CD4-positive, alpha-beta T cell (primary cell): ENCODE results near the gene TBC1D22A. TPM values are rescaled to one million over a fixed set of nuclear protein-coding genes. Genes with fewer than 3 reads are reported as not detected.

Experiments used
- ATAC-seq: fragments of 200-7000 bp; cut with Tn5 transposase; one replicate; pipeline ENCODE4 v1.10.0; 2022; ENCODE audit warnings: mild to moderate bottlenecking; ENCODE audit not compliant: poor library complexity
- CTCF ChIA-PET: fragments of 350-600 bp; sonication (Branson Sonifier 250); formaldehyde crosslinking; loops from one replicate; lab custom pipeline; 2021; ENCODE audit warnings: antibody characterized with exemption, inconsistent platforms; lab: Charles Lee
- POLR2A ChIA-PET: fragments of 350-600 bp; sonication (Branson Sonifier 250); formaldehyde crosslinking; loops from one replicate; lab custom pipeline; 2021; ENCODE audit warnings: antibody characterized with exemption, inconsistent platforms; lab: Charles Lee
- DNase-seq, 14 experiments: peaks; one replicate each; pipeline ENCODE4 v3.0.0-alpha.2; 2013 to 2020; ENCODE audit warnings: mixed read lengths in 2 of 14
- H3K27ac ChIP-seq, 2 donors: one replicate each; pipeline versions ENCODE4 v1.5.1 to v1.7.0; 2013; ENCODE audit warnings: low read length in 2 of 2, low read depth in 1 of 2, mild to moderate bottlenecking in 1 of 2
- H3K27me3 ChIP-seq, 2 experiments: 1 replicate in 1 of 2; 2 replicates in 1 of 2; pipeline versions ENCODE4 v1.6.1 to v1.7.0; 2013; ENCODE audit warnings: low read length in 2 of 2, control low read depth in 1 of 2, mild to moderate bottlenecking in 1 of 2, moderate library complexity in 1 of 2; ENCODE audit not compliant: insufficient read depth in 2 of 2, control insufficient read depth in 1 of 2
- H3K36me3 ChIP-seq: one replicate; pipeline ENCODE4 v1.6.1; 2013; ENCODE audit warnings: low read length, control low read depth; ENCODE audit not compliant: insufficient read depth
- H3K4me1 ChIP-seq: one replicate; pipeline ENCODE4 v1.6.1; 2013; ENCODE audit warnings: low read length, control low read depth; ENCODE audit not compliant: insufficient read depth
- H3K4me3 ChIP-seq: one replicate; pipeline ENCODE4 v1.5.1; 2013; ENCODE audit warnings: mild to moderate bottlenecking, low read length, moderate library complexity
- H3K9me3 ChIP-seq, 2 experiments: 1 replicate in 1 of 2; 2 replicates in 1 of 2; pipeline versions ENCODE4 v1.6.1 to v1.7.0; 2013; ENCODE audit warnings: low read length in 2 of 2, mild to moderate bottlenecking in 2 of 2, control low read depth in 1 of 2, moderate library complexity in 1 of 2; ENCODE audit not compliant: control insufficient read depth in 1 of 2, insufficient read depth in 1 of 2
- H3K27ac Mint-ChIP-seq: one replicate; pipeline ENCODE4 v1.8.0; 2020; ENCODE audit warnings: mixed read lengths
- H3K27me3 Mint-ChIP-seq: one replicate; pipeline ENCODE4 v1.8.0; 2021; ENCODE audit warnings: mixed read lengths
- H3K36me3 Mint-ChIP-seq: one replicate; pipeline ENCODE4 v1.8.0; 2021; ENCODE audit warnings: low read depth, mixed read lengths
- H3K4me1 Mint-ChIP-seq: one replicate; pipeline ENCODE4 v1.8.0; 2021; ENCODE audit warnings: low read depth, mixed read lengths
- H3K4me3 Mint-ChIP-seq: one replicate; pipeline ENCODE4 v1.8.0; 2020; ENCODE audit warnings: mild to moderate bottlenecking, mixed read lengths
- H3K9me3 Mint-ChIP-seq: one replicate; pipeline ENCODE4 v1.8.0; 2020; ENCODE audit warnings: mixed read lengths
- CTCF ChIP-seq: fragments of 200-600 bp; IDR thresholded peaks from one replicate; pipeline ENCODE4 v1.8.0; 2022; ENCODE audit warnings: antibody characterized with exemption, mild to moderate bottlenecking
- intact Hi-C, 2 experiments: fragments of 100-400 bp; cut with DNase I in 1 of 2; cut with micrococcal nuclease in 1 of 2; formaldehyde crosslinking; loops; one replicate each; pipeline versions ENCODE4 v1.15.1 to v1.9.0; 2023 to 2025; cut with DNase I, micrococcal nuclease
- total RNA-seq, 174 experiments: library from RNA in 2 of 174; stranded (reverse) in 2 of 174; gene quantifications; one replicate each; pipeline ENCODE4 v1.2.3 and lab custom pipeline; 2021 to 2026

Gene TBC1D22A
- total RNA-seq, 2 experiments from 2014 or later: 27.1 to 31.7 TPM

DNA sequence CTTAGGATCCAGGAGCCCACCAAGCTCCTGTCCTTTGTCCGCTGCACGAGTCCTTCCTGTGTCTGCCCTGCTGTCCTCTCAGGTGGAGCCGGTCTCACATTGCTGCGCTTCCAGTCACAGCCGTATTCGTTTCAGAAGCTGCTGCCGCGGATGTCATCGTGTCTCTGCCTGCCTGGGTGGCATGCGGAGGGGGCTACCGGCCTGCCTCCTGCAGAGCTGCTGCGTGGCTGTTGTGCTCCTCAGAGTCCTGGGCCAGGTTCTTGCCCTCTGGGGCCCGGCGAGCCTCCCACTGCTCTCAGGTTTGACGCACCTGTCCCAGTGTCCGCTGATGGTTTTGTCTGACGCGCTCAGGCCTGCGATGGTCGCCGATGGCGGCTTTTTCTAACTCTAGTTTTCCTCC, 254.2 kb downstream of the TBC1D22A start:
- Mint-ChIP-seq H3K9me3 (no peaks in the 10 kb centered on the region), H3K4me1 (peaks cover 3% of the 10 kb centered on the region), H3K27ac (no peak overlapping the region), H3K36me3 (peaks cover 31% of the 10 kb centered on the region), H3K4me3 (no peak overlapping the region), H3K27me3 (no peaks in the 10 kb centered on the region)
- Histone ChIP-seq H3K4me3 (no peak overlapping the region), H3K36me3 (peaks cover 5% of the 10 kb centered on the region), H3K9me3 (peaks cover 7 to 41% of the 10 kb centered on the region in 2 experiments), H3K27me3 (no peaks in the 10 kb centered on the region), H3K27ac (no peak overlapping the region), H3K4me1 (no peaks in the 10 kb centered on the region)
- ChIA-PET POLR2A (no interaction called here), CTCF (no interaction called here)
- intact Hi-C loops: no loop called here
- DNase-seq (no peak), ATAC-seq (no peak)
- no peak for TF ChIP-seq CTCF

DNA sequence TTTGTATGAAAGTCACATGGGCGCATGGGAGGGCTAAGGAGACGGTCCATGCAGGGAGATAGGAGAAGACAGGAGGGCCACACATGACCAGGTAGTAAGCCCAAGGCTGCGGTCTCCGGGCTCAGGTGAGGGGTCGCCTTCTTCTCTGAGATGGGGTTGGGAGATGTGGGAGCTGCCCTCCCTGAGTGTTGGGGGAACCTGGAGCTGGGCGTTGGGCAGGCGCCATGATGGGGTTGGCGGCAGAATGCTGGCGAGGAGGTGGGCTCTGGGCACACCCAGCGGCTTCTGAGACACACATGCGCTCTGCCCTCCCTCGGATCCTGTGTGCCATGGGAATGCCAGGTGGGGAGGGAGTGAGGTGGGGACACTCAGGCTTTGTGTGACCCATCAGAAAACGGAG, 254.8 kb downstream of the TBC1D22A start:
- Mint-ChIP-seq H3K27ac (no peak overlapping the region), H3K27me3 (no peaks in the 10 kb centered on the region), H3K4me3 (no peak overlapping the region), H3K9me3 (no peaks in the 10 kb centered on the region), H3K4me1 (peaks cover 4% of the 10 kb centered on the region), H3K36me3 (peaks cover 31% of the 10 kb centered on the region)
- no peak overlapping the region for H3K4me3 ChIP-seq
- no peaks in the 10 kb centered on the region for H3K27me3 ChIP-seq
- intact Hi-C loops: no loop called here
- H3K4me1 ChIP-seq: no peaks in the 10 kb centered on the region
- ChIA-PET POLR2A (no interaction called here), CTCF (no interaction called here)
- H3K9me3 ChIP-seq: peaks cover 7 to 41% of the 10 kb centered on the region in 2 experiments
- H3K27ac ChIP-seq: no peak overlapping the region
- peaks cover 5% of the 10 kb centered on the region for H3K36me3 ChIP-seq
- ATAC-seq (no peak), DNase-seq (no peak)
- no peak for TF ChIP-seq CTCF

DNA sequence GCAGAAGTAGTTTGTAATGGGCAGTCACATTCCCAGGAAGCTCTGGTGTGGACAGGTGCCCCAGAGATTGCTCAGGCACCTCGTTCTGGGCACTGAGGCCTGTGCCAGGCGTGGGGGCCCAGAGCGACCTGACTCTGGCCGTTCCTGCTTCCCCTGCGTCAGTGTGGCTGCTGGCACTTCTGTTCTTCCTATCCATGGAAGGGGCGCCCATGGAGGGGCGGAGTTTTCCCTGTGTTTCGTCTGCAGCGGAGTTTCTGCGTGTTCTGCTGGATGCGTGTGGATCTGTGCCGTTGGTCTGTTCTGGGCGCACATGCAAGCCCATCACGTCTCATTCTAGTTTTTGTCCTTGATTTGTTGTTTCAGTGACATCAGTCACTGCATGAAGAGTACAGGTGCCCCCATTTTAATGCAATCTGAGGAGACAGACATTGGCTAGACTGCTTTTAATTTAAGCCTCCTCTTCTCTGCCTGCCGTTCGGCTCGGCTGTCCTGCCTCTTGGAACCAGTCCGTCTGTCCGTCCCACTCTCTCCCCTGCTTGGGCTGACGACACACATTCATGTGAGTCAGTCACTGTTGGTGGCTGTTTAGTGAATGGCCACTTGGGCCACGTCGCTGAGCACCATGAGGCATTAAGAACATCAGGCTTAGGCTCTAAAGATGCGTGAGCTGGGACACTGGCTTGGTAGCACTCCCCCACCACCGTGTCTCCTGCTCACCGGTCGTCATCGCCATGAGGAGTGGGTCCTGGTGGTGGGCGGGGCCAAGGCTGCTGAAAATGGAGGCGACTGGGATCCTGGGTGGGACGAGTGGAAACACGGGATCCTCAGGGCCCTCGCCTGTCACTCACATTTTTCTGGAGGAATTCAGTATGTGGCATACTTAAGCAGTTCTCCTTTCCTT, 255.8 kb downstream of the TBC1D22A start:
- no peak for DNase-seq
- H3K4me3 ChIP-seq: no peak overlapping the region
- no peak for TF ChIP-seq CTCF
- Mint-ChIP-seq H3K9me3 (no peaks in the 10 kb centered on the region), H3K4me3 (no peak overlapping the region), H3K4me1 (peaks cover 11% of the 10 kb centered on the region), H3K27me3 (no peaks in the 10 kb centered on the region), H3K27ac (no peak overlapping the region), H3K36me3 (peaks cover 32% of the 10 kb centered on the region)
- H3K27me3 ChIP-seq: no peaks in the 10 kb centered on the region
- intact Hi-C loops: no loop called here
- peaks cover 5% of the 10 kb centered on the region for H3K36me3 ChIP-seq
- H3K27ac ChIP-seq: no peak overlapping the region
- CTCF ChIA-PET: no interaction called here
- peaks cover 7 to 41% of the 10 kb centered on the region in 2 experiments for H3K9me3 ChIP-seq
- POLR2A ChIA-PET: no interaction called here
- no peak for ATAC-seq
- H3K4me1 ChIP-seq: no peaks in the 10 kb centered on the region
